Motor neuron (in vitro differentiated cells): ENCODE results near the gene ZNF799. TPM values are rescaled to one million over a fixed set of nuclear protein-coding genes. Genes with fewer than 3 reads are reported as not detected.
"Not testable (repeated sequence)": the region's sequence is repeated elsewhere in the genome, so short reads cannot be mapped to it uniquely, and the experiment has no call there.

Experiments
- ATAC-seq, 8 experiments: fragments of 200-7000 bp; cut with Tn5 transposase; replicated peaks in 6 of 8; 2 replicates each; pipeline ENCODE4 v1.8.0; 2021; ENCODE audit warnings: mild to moderate bottlenecking in 8 of 8, moderate library complexity in 8 of 8
- H3K27ac ChIP-seq, 2 donors: fragments of 250-450 bp; sonication (Bioruptor Pico); 2 replicates each; pipeline ENCODE4 v1.9.0; 2021; ENCODE audit warnings: antibody characterized with exemption in 2 of 2, mild to moderate bottlenecking in 2 of 2, moderate library complexity in 1 of 2
- H3K4me1 ChIP-seq, 2 donors: fragments of 250-450 bp; sonication (Bioruptor Pico); replicated peaks in 1 of 2; 2 replicates each; pipeline ENCODE4 v1.6.1; 2021; ENCODE audit warnings: antibody characterized with exemption in 2 of 2, mild to moderate bottlenecking in 2 of 2, moderate library complexity in 1 of 2
- H3K4me3 ChIP-seq, 5 donors: fragments of 250-450 bp; sonication (Bioruptor Pico); 2 replicates each; pipeline ENCODE4 v1.9.0; 2021; ENCODE audit warnings: antibody characterized with exemption in 5 of 5, mild to moderate bottlenecking in 5 of 5, moderate library complexity in 4 of 5
- WGBS, 10 experiments: fragments of 450-650 bp; shearing (Covaris generic); methylation state at CpG; one replicate each; pipeline ENCODE4 v1.0.0; 2022; 5-methylcytosine and 5-hydroxymethylcytosine counted together
- in situ Hi-C, 9 experiments: fragments of 400-800 bp; cut with MboI; loops; one replicate each; pipeline ENCODE4 v1.15.0; 2021; ENCODE audit warnings: low sequenced_read_pairs in 9 of 9, low pct_unique_long_range_greater_than_20kb in 2 of 9; ENCODE audit not compliant: unreplicated experiment in 9 of 9
- total RNA-seq, 8 experiments: library from RNA; unstranded; fragments of 300-600 nt; gene quantifications; 2 replicates each; pipeline versions ENCODE4 v1.2.3 to v1.2.4, GENCODE V29; 2022

Gene ZNF799
- total RNA-seq: 1 to 10 TPM in 7 of 8 experiments, under 1 TPM in 1; 0.92 to 4.8 (median 3.2) TPM

- in situ Hi-C loops: no loop called here
- peak; percentile 93 to 94 (median 94) for ATAC-seq
- 0 to 13% (median 1%) methylated on average over 2 to 19 of the region's 71 CpGs; no CpG with 5 or more reads in 3 of the 10 experiments for WGBS, 10 experiments
- Histone ChIP-seq H3K27ac (peak within 1 kb of the TSS in 1 of 2 donors; percentile 55), H3K4me1 (peaks cover 2 to 3% of the 10 kb centered on the region in 2 donors), H3K4me3 (peak within 1 kb of the TSS; percentile 48 to 93 (median 85))
Observed at GRCh38 chr19:12400633-12401502, at the start of gene ZNF799. Gene ZNF799 (minus strand): TSS chr19:12401271. CDS start chr19:12401070, 201 bp downstream.

- no peak for ATAC-seq
- H3K27ac ChIP-seq: no peak overlapping the region
- in situ Hi-C loops: no loop called here
- WGBS, 10 experiments: 35 to 87% (median 63%) methylated on average over 1 to 9 of the region's 10 CpGs; no CpG with 5 or more reads in 1 of the 10 experiments
- H3K4me3 ChIP-seq: no peak overlapping the region
- no peaks in the 10 kb centered on the region for H3K4me1 ChIP-seq
Observed at GRCh38 chr19:12450844-12451243, 49.8 kb upstream of the ZNF799 start.

GRCh38 chr19:12448808-12449207 is 47.7 kb upstream of the ZNF799 start:
- Histone ChIP-seq H3K27ac (no peak overlapping the region), H3K4me3 (no peak overlapping the region)
- WGBS, 10 experiments: 20 to 100% (median 20%) methylated on average over 1 of the region's 2 CpGs; no CpG with 5 or more reads in 7 of the 10 experiments

GRCh38 chr19:12440541-12441316 is 39.7 kb upstream of the ZNF799 start, which contains the start of gene ZNF443:
Gene ZNF443 (minus strand): TSS chr19:12441021. CDS start chr19:12440914, 107 bp downstream.
- Histone ChIP-seq H3K4me3 (peak within 1 kb of the TSS; percentile 34 to 57 (median 45)), H3K4me1 (no peaks in the 10 kb centered on the region), H3K27ac (peak within 1 kb of the TSS; percentile 55 to 85)
- ATAC-seq: peak; percentile 95 to 97 (median 96)
- WGBS, 10 experiments: 0% methylated on average over 1 to 5 of the region's 59 CpGs; no CpG with 5 or more reads in 7 of the 10 experiments
- in situ Hi-C loops: no loop called here

More at GRCh38 chr19:12448808-12449207, 47.7 kb upstream of the ZNF799 start:
- in situ Hi-C loops: no loop called here
- no peak for ATAC-seq
- H3K4me1 ChIP-seq: no peaks in the 10 kb centered on the region

- Histone ChIP-seq H3K4me3 (peak overlapping the region; percentile 34 to 57 (median 45)), H3K27ac (peak overlapping the region; percentile 55 to 85)
- in situ Hi-C loops, H3K4me1 ChIP-seq: not testable (repeated sequence)
- WGBS, 10 experiments: 0 to 4% (median 0%) methylated on average over 1 to 5 of the region's 28 CpGs; no CpG with 5 or more reads in 4 of the 10 experiments
- ATAC-seq: peak; percentile 2 to 14 (median 4)
Observed at GRCh38 chr19:12439686-12440540, 38.8 kb upstream of the ZNF799 start.

GRCh38 chr19:12430726-12431299 is 29.7 kb upstream of the ZNF799 start:
- 60 to 100% (median 100%) methylated on average over 1 to 3 of the region's 6 CpGs; no CpG with 5 or more reads in 3 of the 10 experiments for WGBS, 10 experiments
- ATAC-seq, H3K27ac ChIP-seq: not testable (repeated sequence)

GRCh38 chr19:12425888-12426274 is 24.8 kb upstream of the ZNF799 start:
- in situ Hi-C loops: no loop called here
- no peak overlapping the region for H3K4me3 ChIP-seq
- no peak for ATAC-seq

More at GRCh38 chr19:12430726-12431299, 29.7 kb upstream of the ZNF799 start:
- H3K4me3 ChIP-seq, H3K4me1 ChIP-seq, in situ Hi-C loops: not testable (repeated sequence)

GRCh38 chr19:12425236-12425887 is 24.3 kb upstream of the ZNF799 start:
- 16 to 100% (median 62%) methylated on average over 1 to 2 of the region's 2 CpGs; no CpG with 5 or more reads in 2 of the 10 experiments for WGBS, 10 experiments
- Histone ChIP-seq H3K4me3 (no peak overlapping the region), H3K4me1 (no peaks in the 10 kb centered on the region), H3K27ac (no peak overlapping the region)
- in situ Hi-C loops: no loop called here
- ATAC-seq: no peak

More at GRCh38 chr19:12425888-12426274, 24.8 kb upstream of the ZNF799 start:
- Histone ChIP-seq H3K4me1 (no peaks in the 10 kb centered on the region), H3K27ac (no peak overlapping the region)
- WGBS, 10 experiments: 71 to 100% (median 80%) methylated on average over 1 to 2 of the region's 4 CpGs; no CpG with 5 or more reads in 7 of the 10 experiments

GRCh38 chr19:12417273-12417672 is 16.2 kb upstream of the ZNF799 start:
- WGBS, 10 experiments: 24 to 93% (median 81%) methylated on average over 1 to 4 of the region's 5 CpGs; no CpG with 5 or more reads in 4 of the 10 experiments

GRCh38 chr19:12411893-12412292 is 10.8 kb upstream of the ZNF799 start:
- ATAC-seq: no peak
- WGBS, 10 experiments: 67 to 100% (median 100%) methylated on average over 1 to 2 of the region's 2 CpGs; no CpG with 5 or more reads in 3 of the 10 experiments
- no peak overlapping the region for H3K4me3 ChIP-seq
- no peak overlapping the region for H3K27ac ChIP-seq
- in situ Hi-C loops: no loop called here
- no peaks in the 10 kb centered on the region for H3K4me1 ChIP-seq

More at GRCh38 chr19:12417273-12417672, 16.2 kb upstream of the ZNF799 start:
- ATAC-seq, in situ Hi-C loops, H3K4me3 ChIP-seq, H3K27ac ChIP-seq, H3K4me1 ChIP-seq: not testable (repeated sequence)

- H3K4me1 ChIP-seq, in situ Hi-C loops: not testable (repeated sequence)
- peak; percentile 3 to 32 (median 11) for ATAC-seq
- 0 to 7% (median 2%) methylated on average over 1 to 5 of the region's 23 CpGs; no CpG with 5 or more reads in 4 of the 10 experiments for WGBS, 10 experiments
- H3K27ac ChIP-seq: peak overlapping the region in 1 of 2 donors; percentile 55
- H3K4me3 ChIP-seq: peak overlapping the region; percentile 48 to 93 (median 85)
Observed at GRCh38 chr19:12399901-12400632, 1.0 kb downstream of the ZNF799 start.
